ENCODE measurements around the gene CUX1.

CUX1 gene

GRCh38 chr7:101973130-101973529, 155.7 kb downstream of the CUX1 start:
- no peak overlapping the region for H3K9ac ChIP-seq (ENCODE audit: low read length)
- no peak overlapping the region for H3K4me3 ChIP-seq (ENCODE audit: low read length)
- no peak overlapping the region for H3K4me2 ChIP-seq (ENCODE audit: low read depth, low read length)
- H3F3A ChIP-seq (ENCODE audit: insufficient read depth, low read length), result no peaks in the 10 kb centered on the region
- peaks cover 26% of the 10 kb centered on the region for H3K79me2 ChIP-seq (ENCODE audit: low read length)
- no peak overlapping the region for H3K27ac ChIP-seq (ENCODE audit: low read length)
- H3K4me1 ChIP-seq (ENCODE audit: low read length), result no peaks in the 10 kb centered on the region
- TF ChIP-seq EZH2phosphoT487 (IDR thresholded peaks at IDR 0.05; ENCODE audit: low read length) (no peak), CTCF (IDR thresholded peaks at IDR 0.05; ENCODE audit: low read length) (no peak), EZH2 (optimal IDR thresholded peaks at IDR 0.05; ENCODE audit: low read depth, low read length) (no peak)
- no peaks in the 10 kb centered on the region for H3K9me2 ChIP-seq (replicated peaks; ENCODE audit: insufficient read depth, low read length)
- H3K27me3 ChIP-seq (replicated peaks; ENCODE audit: insufficient read depth, low read length), result no peaks in the 10 kb centered on the region
- no peaks in the 10 kb centered on the region for H4K20me1 ChIP-seq (ENCODE audit: insufficient read depth, low read length)
- H2AFZ ChIP-seq (ENCODE audit: low read length), result no peak overlapping the region
- no peaks in the 10 kb centered on the region for H3K9me3 ChIP-seq (replicated peaks; ENCODE audit: insufficient read depth, low read length)
- DNase-seq, result no peak
- H3K36me3 ChIP-seq (replicated peaks; ENCODE audit: insufficient read depth, low read length), result no peaks in the 10 kb centered on the region

GRCh38 chr7:101974393-101974792, 157.0 kb downstream of the CUX1 start:
- Histone ChIP-seq H3K9me2 (replicated peaks; ENCODE audit: insufficient read depth, low read length) (no peaks in the 10 kb centered on the region), H4K20me1 (ENCODE audit: insufficient read depth, low read length) (no peaks in the 10 kb centered on the region), H3F3A (ENCODE audit: insufficient read depth, low read length) (no peaks in the 10 kb centered on the region), H2AFZ (ENCODE audit: low read length) (no peak overlapping the region), H3K79me2 (ENCODE audit: low read length) (peaks cover 27% of the 10 kb centered on the region; the same call in 1 of the 2 replicates), H3K4me3 (ENCODE audit: low read length) (no peak overlapping the region), H3K4me1 (ENCODE audit: low read length) (no peaks in the 10 kb centered on the region), H3K9me3 (replicated peaks; ENCODE audit: insufficient read depth, low read length) (no peaks in the 10 kb centered on the region), H3K9ac (ENCODE audit: low read length) (no peak overlapping the region), H3K27ac (ENCODE audit: low read length) (no peak overlapping the region), H3K4me2 (ENCODE audit: low read depth, low read length) (no peak overlapping the region), H3K36me3 (replicated peaks; ENCODE audit: insufficient read depth, low read length) (no peaks in the 10 kb centered on the region), H3K27me3 (replicated peaks; ENCODE audit: insufficient read depth, low read length) (no peaks in the 10 kb centered on the region)
- no peak for DNase-seq
- TF ChIP-seq CTCF (IDR thresholded peaks at IDR 0.05; ENCODE audit: low read length) (no peak), EZH2 (optimal IDR thresholded peaks at IDR 0.05; ENCODE audit: low read depth, low read length) (no peak), EZH2phosphoT487 (IDR thresholded peaks at IDR 0.05; ENCODE audit: low read length) (no peak)

GRCh38 chr7:101975046-101975445, 157.6 kb downstream of the CUX1 start:
- H3K9ac ChIP-seq (ENCODE audit: low read length), result no peak overlapping the region
- H3K4me2 ChIP-seq (ENCODE audit: low read depth, low read length), result no peak overlapping the region
- TF ChIP-seq EZH2phosphoT487 (IDR thresholded peaks at IDR 0.05; ENCODE audit: low read length) (no peak), EZH2 (optimal IDR thresholded peaks at IDR 0.05; ENCODE audit: low read depth, low read length) (no peak), CTCF (IDR thresholded peaks at IDR 0.05; ENCODE audit: low read length) (no peak)
- H3K36me3 ChIP-seq (replicated peaks; ENCODE audit: insufficient read depth, low read length), result no peaks in the 10 kb centered on the region
- no peaks in the 10 kb centered on the region for H3F3A ChIP-seq (ENCODE audit: insufficient read depth, low read length)
- no peaks in the 10 kb centered on the region for H4K20me1 ChIP-seq (ENCODE audit: insufficient read depth, low read length)
- no peak overlapping the region for H2AFZ ChIP-seq (ENCODE audit: low read length)
- no peak overlapping the region for H3K4me3 ChIP-seq (ENCODE audit: low read length)
- no peaks in the 10 kb centered on the region for H3K9me3 ChIP-seq (replicated peaks; ENCODE audit: insufficient read depth, low read length)
- no peak for DNase-seq
- peaks cover 27% of the 10 kb centered on the region; the same call in 1 of the 2 replicates for H3K79me2 ChIP-seq (ENCODE audit: low read length)
- no peak overlapping the region for H3K27ac ChIP-seq (ENCODE audit: low read length)
- no peaks in the 10 kb centered on the region for H3K9me2 ChIP-seq (replicated peaks; ENCODE audit: insufficient read depth, low read length)
- H3K4me1 ChIP-seq (ENCODE audit: low read length), result no peaks in the 10 kb centered on the region
- no peaks in the 10 kb centered on the region for H3K27me3 ChIP-seq (replicated peaks; ENCODE audit: insufficient read depth, low read length)

Data from MM.1S (cell line).